ENCODE results near the gene SDK2. TPM values are rescaled to one million over a fixed set of nuclear protein-coding genes. Genes with fewer than 3 reads are reported as not detected.

The SDK2 gene
- polyA plus RNA-seq, 1 experiment, result 0.01 TPM

- ChIA-PET CTCF (no interaction called here), POLR2A (no interaction called here)
- Histone ChIP-seq H3K27me3 (ENCODE audit: control insufficient read depth, insufficient read depth, low read length) (no peaks in the 10 kb centered on the region), H3K4me3 (ENCODE audit: low read depth, low read length) (no peak overlapping the region), H3K27ac (ENCODE audit: low read depth, low read length) (no peak overlapping the region), H3K9me3 (ENCODE audit: control insufficient read depth, insufficient read depth, low read length) (peaks cover 22% of the 10 kb centered on the region; the same call in 1 of the 2 replicates)
- DNase-seq (ENCODE audit: low read depth, low spot score), result no peak
- TF ChIP-seq CTCF (IDR thresholded peaks at IDR 0.05; ENCODE audit: low read depth, low read length), result no peak
Observed at GRCh38 chr17:73625006-73625405, 19.2 kb downstream of the SDK2 start.

GRCh38 chr17:73624496-73624988 is 19.7 kb downstream of the SDK2 start:
- TF ChIP-seq CTCF (IDR thresholded peaks at IDR 0.05; ENCODE audit: low read depth, low read length), result no peak
- no peak overlapping the region for H3K4me3 ChIP-seq (ENCODE audit: low read depth, low read length)
- H3K27me3 ChIP-seq (ENCODE audit: control insufficient read depth, insufficient read depth, low read length), result no peaks in the 10 kb centered on the region
- no peak overlapping the region for H3K27ac ChIP-seq (ENCODE audit: low read depth, low read length)
- ChIA-PET POLR2A (no interaction called here), CTCF (no interaction called here)
- DNase-seq (ENCODE audit: low read depth, low spot score), result no peak
- peaks cover 22% of the 10 kb centered on the region; the same call in 1 of the 2 replicates for H3K9me3 ChIP-seq (ENCODE audit: control insufficient read depth, insufficient read depth, low read length)

- DNase-seq (ENCODE audit: low read depth, low spot score), result no peak
- Histone ChIP-seq H3K9me3 (ENCODE audit: control insufficient read depth, insufficient read depth, low read length) (peaks cover 21% of the 10 kb centered on the region; the same call in 1 of the 2 replicates), H3K4me3 (ENCODE audit: low read depth, low read length) (no peak overlapping the region), H3K27me3 (ENCODE audit: control insufficient read depth, insufficient read depth, low read length) (no peaks in the 10 kb centered on the region), H3K27ac (ENCODE audit: low read depth, low read length) (no peak overlapping the region)
- TF ChIP-seq CTCF (IDR thresholded peaks at IDR 0.05; ENCODE audit: low read depth, low read length), result no peak
- ChIA-PET POLR2A (no interaction called here), CTCF (no interaction called here)
Observed at GRCh38 chr17:73623818-73624217, 20.4 kb downstream of the SDK2 start.

- ChIA-PET CTCF (no interaction called here), POLR2A (no interaction called here)
- Histone ChIP-seq H3K4me3 (ENCODE audit: low read depth, low read length) (no peak overlapping the region), H3K9me3 (ENCODE audit: control insufficient read depth, insufficient read depth, low read length) (peaks cover 15% of the 10 kb centered on the region; the same call in 1 of the 2 replicates), H3K27me3 (ENCODE audit: control insufficient read depth, insufficient read depth, low read length) (no peaks in the 10 kb centered on the region), H3K27ac (ENCODE audit: low read depth, low read length) (no peak overlapping the region)
- DNase-seq (ENCODE audit: low read depth, low spot score), result no peak
- no peak for TF ChIP-seq CTCF (IDR thresholded peaks at IDR 0.05; ENCODE audit: low read depth, low read length)
Observed at GRCh38 chr17:73623247-73623646, 21.0 kb downstream of the SDK2 start.

GRCh38 chr17:73622381-73622780 is 21.9 kb downstream of the SDK2 start:
- CTCF ChIA-PET, result no interaction called here
- DNase-seq (ENCODE audit: low read depth, low spot score), result no peak

More at GRCh38 chr17:73622381-73622780, 21.9 kb downstream of the SDK2 start:
- H3K4me3 ChIP-seq (ENCODE audit: low read depth, low read length), result no peak overlapping the region
- H3K9me3 ChIP-seq (ENCODE audit: control insufficient read depth, insufficient read depth, low read length), result peaks cover 9% of the 10 kb centered on the region; the same call in 1 of the 2 replicates
- TF ChIP-seq CTCF (IDR thresholded peaks at IDR 0.05; ENCODE audit: low read depth, low read length), result no peak
- no peak overlapping the region for H3K27ac ChIP-seq (ENCODE audit: low read depth, low read length)
- POLR2A ChIA-PET, result no interaction called here
- H3K27me3 ChIP-seq (ENCODE audit: control insufficient read depth, insufficient read depth, low read length), result no peaks in the 10 kb centered on the region

Data from AG04450 (cell line).